T-helper 17 cell (primary cell): ENCODE measurements around the gene TNXB. TPM values are rescaled to one million over a fixed set of nuclear protein-coding genes. Genes with fewer than 3 reads are reported as not detected.
"Not testable (repeated sequence)": the region's sequence is repeated elsewhere in the genome, so short reads cannot be mapped to it uniquely, and the experiment has no call there.

Source experiments
- ATAC-seq: fragments of 150-1000 bp; cut with Tn5 transposase; 2 replicates; pipeline ENCODE4 v1.10.0; 2021; ENCODE audit warnings: mild to moderate bottlenecking, moderate library complexity
- DNase-seq, 3 donors: peaks; one replicate each; pipeline versions ENCODE4 v3.0.0 to v3.0.0-alpha.2; 2020 to 2021
- H3K9me3 ChIP-seq: one replicate; pipeline ENCODE4 v1.7.0; 2013; ENCODE audit warnings: low read length, mild to moderate bottlenecking; ENCODE audit not compliant: control insufficient read depth, poor library complexity, severe bottlenecking
- H3K27ac Mint-ChIP-seq: one replicate; pipeline ENCODE4 v1.8.0; 2022; ENCODE audit warnings: mild to moderate bottlenecking, moderate library complexity, mixed read lengths
- H3K27me3 Mint-ChIP-seq: one replicate; pipeline ENCODE4 v1.8.0; 2022; ENCODE audit warnings: mixed read lengths
- H3K36me3 Mint-ChIP-seq: one replicate; pipeline ENCODE4 v1.8.0; 2022; ENCODE audit warnings: low read depth, mixed read lengths
- H3K4me1 Mint-ChIP-seq: one replicate; pipeline ENCODE4 v1.8.0; 2022; ENCODE audit warnings: mild to moderate bottlenecking, mixed read lengths
- H3K4me3 Mint-ChIP-seq: one replicate; pipeline ENCODE4 v1.8.0; 2022; ENCODE audit warnings: mild to moderate bottlenecking, moderate library complexity, mixed read lengths
- total RNA-seq, 4 donors: library from RNA in 2 of 4; stranded (reverse) in 2 of 4; gene quantifications; one replicate each; pipeline ENCODE4 v1.2.3 and lab custom pipeline; 2022 to 2026

Gene TNXB
- total RNA-seq, 2 donors from 2014 or later: 7.3 to 11.4 TPM

GRCh38 chr6:32069460-32069859 lies 39.7 kb downstream of the TNXB start:
- no peaks in the 10 kb centered on the region for H3K9me3 ChIP-seq
- Mint-ChIP-seq H3K27me3 (peaks cover 11% of the 10 kb centered on the region), H3K27ac (no peak overlapping the region), H3K4me1 (peaks cover 7% of the 10 kb centered on the region), H3K36me3 (peaks cover 3% of the 10 kb centered on the region), H3K4me3 (no peak overlapping the region)
- DNase-seq (no peak), ATAC-seq (no peak)

GRCh38 chr6:32068867-32069266 lies 40.3 kb downstream of the TNXB start:
- no peak overlapping the region for H3K27ac Mint-ChIP-seq
- ATAC-seq (no peak), DNase-seq (no peak)
- H3K9me3 ChIP-seq: no peaks in the 10 kb centered on the region
- peaks cover 11% of the 10 kb centered on the region for H3K27me3 Mint-ChIP-seq
- peaks cover 3% of the 10 kb centered on the region for H3K36me3 Mint-ChIP-seq
- H3K4me3 Mint-ChIP-seq: no peak overlapping the region
- H3K4me1 Mint-ChIP-seq: peaks cover 7% of the 10 kb centered on the region

- DNase-seq, H3K27ac Mint-ChIP-seq, H3K9me3 ChIP-seq, H3K36me3 Mint-ChIP-seq, H3K4me3 Mint-ChIP-seq, ATAC-seq, H3K4me1 Mint-ChIP-seq: not testable (repeated sequence)
- H3K27me3 Mint-ChIP-seq: peaks cover 11% of the 10 kb centered on the region
Measured at GRCh38 chr6:32068315-32068714, 40.8 kb downstream of the TNXB start.

GRCh38 chr6:32067521-32067920 lies 41.6 kb downstream of the TNXB start:
- not testable (repeated sequence) for ATAC-seq

GRCh38 chr6:32064706-32065105 lies 44.4 kb downstream of the TNXB start:
- Mint-ChIP-seq H3K4me1 (peaks cover 4% of the 10 kb centered on the region), H3K4me3 (no peak overlapping the region)
- no peak for ATAC-seq

More at GRCh38 chr6:32067521-32067920, 41.6 kb downstream of the TNXB start:
- not testable (repeated sequence) for H3K36me3 Mint-ChIP-seq, H3K9me3 ChIP-seq, H3K4me1 Mint-ChIP-seq, H3K27ac Mint-ChIP-seq, H3K27me3 Mint-ChIP-seq, DNase-seq
- peak overlapping the region; percentile 21 for H3K4me3 Mint-ChIP-seq

GRCh38 chr6:32060966-32061655 lies 48.0 kb downstream of the TNXB start:
- H3K4me1 Mint-ChIP-seq: peaks cover 2% of the 10 kb centered on the region
- H3K27ac Mint-ChIP-seq: no peak overlapping the region

More at GRCh38 chr6:32064706-32065105, 44.4 kb downstream of the TNXB start:
- Mint-ChIP-seq H3K27ac (no peak overlapping the region), H3K27me3 (no peaks in the 10 kb centered on the region), H3K36me3 (no peaks in the 10 kb centered on the region)
- no peaks in the 10 kb centered on the region for H3K9me3 ChIP-seq
- DNase-seq: no peak

GRCh38 chr6:32058511-32058963 lies 50.6 kb downstream of the TNXB start:
- no peaks in the 10 kb centered on the region for H3K9me3 ChIP-seq
- Mint-ChIP-seq H3K27me3 (peaks cover 41% of the 10 kb centered on the region), H3K4me1 (no peaks in the 10 kb centered on the region), H3K36me3 (peaks cover 2% of the 10 kb centered on the region), H3K27ac (peak overlapping the region; percentile 45), H3K4me3 (no peak overlapping the region)
- DNase-seq: no peak
- no peak for ATAC-seq

More at GRCh38 chr6:32060966-32061655, 48.0 kb downstream of the TNXB start:
- Mint-ChIP-seq H3K27me3 (peaks cover 18% of the 10 kb centered on the region), H3K4me3 (no peak overlapping the region), H3K36me3 (peaks cover 2% of the 10 kb centered on the region)
- DNase-seq (no peak), ATAC-seq (no peak)
- no peaks in the 10 kb centered on the region for H3K9me3 ChIP-seq

- ATAC-seq (no peak), DNase-seq (no peak)
- no peaks in the 10 kb centered on the region for H3K9me3 ChIP-seq
- Mint-ChIP-seq H3K4me1 (no peaks in the 10 kb centered on the region), H3K27me3 (peaks cover 41% of the 10 kb centered on the region), H3K4me3 (no peak overlapping the region), H3K36me3 (peaks cover 2% of the 10 kb centered on the region), H3K27ac (peak overlapping the region; percentile 45)
Measured at GRCh38 chr6:32057966-32058365, 51.2 kb downstream of the TNXB start.

- no peaks in the 10 kb centered on the region for H3K9me3 ChIP-seq
- no peak overlapping the region for H3K4me3 Mint-ChIP-seq
- peaks cover 2% of the 10 kb centered on the region for H3K4me1 Mint-ChIP-seq
- H3K27ac Mint-ChIP-seq: no peak overlapping the region
- peaks cover 4% of the 10 kb centered on the region for H3K36me3 Mint-ChIP-seq
- ATAC-seq (no peak), DNase-seq (no peak)
- H3K27me3 Mint-ChIP-seq: peaks cover 49% of the 10 kb centered on the region
Measured at GRCh38 chr6:32056254-32056653, 52.9 kb downstream of the TNXB start.

- ATAC-seq, H3K4me1 Mint-ChIP-seq, H3K36me3 Mint-ChIP-seq, H3K27ac Mint-ChIP-seq, H3K4me3 Mint-ChIP-seq, H3K9me3 ChIP-seq, DNase-seq: not testable (repeated sequence)
- H3K27me3 Mint-ChIP-seq: peaks cover 49% of the 10 kb centered on the region
Measured at GRCh38 chr6:32055756-32056155, 53.4 kb downstream of the TNXB start.

- not testable (repeated sequence) for H3K4me3 Mint-ChIP-seq, DNase-seq, H3K9me3 ChIP-seq, H3K36me3 Mint-ChIP-seq, H3K4me1 Mint-ChIP-seq, H3K27ac Mint-ChIP-seq, ATAC-seq
- H3K27me3 Mint-ChIP-seq: peaks cover 45% of the 10 kb centered on the region
Measured at GRCh38 chr6:32053314-32053713, 55.8 kb downstream of the TNXB start.

GRCh38 chr6:32052626-32053025 lies 56.5 kb downstream of the TNXB start:
- H3K27ac Mint-ChIP-seq, H3K4me3 Mint-ChIP-seq: not testable (repeated sequence)

GRCh38 chr6:32050562-32050961 lies 58.6 kb downstream of the TNXB start:
- H3K4me3 Mint-ChIP-seq: no peak overlapping the region
- ATAC-seq: no peak
- peaks cover 30% of the 10 kb centered on the region for H3K27me3 Mint-ChIP-seq
- H3K4me1 Mint-ChIP-seq: peaks cover 8% of the 10 kb centered on the region
- peak overlapping the region; percentile 74 for H3K27ac Mint-ChIP-seq
- H3K9me3 ChIP-seq: no peaks in the 10 kb centered on the region
- DNase-seq: no peak
- H3K36me3 Mint-ChIP-seq: peaks cover 2% of the 10 kb centered on the region

More at GRCh38 chr6:32052626-32053025, 56.5 kb downstream of the TNXB start:
- H3K27me3 Mint-ChIP-seq: peaks cover 43% of the 10 kb centered on the region
- H3K9me3 ChIP-seq, ATAC-seq, H3K36me3 Mint-ChIP-seq, DNase-seq, H3K4me1 Mint-ChIP-seq: not testable (repeated sequence)

- peaks cover 22% of the 10 kb centered on the region for H3K27me3 Mint-ChIP-seq
- not testable (repeated sequence) for H3K27ac Mint-ChIP-seq, H3K4me3 Mint-ChIP-seq, DNase-seq, ATAC-seq, H3K36me3 Mint-ChIP-seq, H3K9me3 ChIP-seq, H3K4me1 Mint-ChIP-seq
Measured at GRCh38 chr6:32049736-32050135, 59.4 kb downstream of the TNXB start.
